HepG2 (cell line): Measurements from ENCODE around the gene FITM1. TPM values are rescaled to one million over a fixed set of nuclear protein-coding genes. Genes with fewer than 3 reads are reported as not detected.
A peak's percentile ranks its signal among the peaks of the same experiment; 100 is the strongest.

Experiments
- CHD4 ChIP-seq: fragments of 200-600 bp; sonication (generic); IDR thresholded peaks from 2 replicates; pipeline ENCODE4 v1.7.0; 2017; ENCODE audit warnings: mild to moderate bottlenecking, low read length, borderline replicate concordance
- ETV6 ChIP-seq: sonication (generic); formaldehyde crosslinking; conservative IDR thresholded peaks from 2 replicates; pipeline ENCODE4 v1.4.0; 2020; ENCODE audit warnings: missing genetic modification reagents
- GATAD1 ChIP-seq: IDR thresholded peaks from 2 replicates; pipeline ENCODE4 v1.6.1; 2016; ENCODE audit warnings: missing genetic modification reagents, missing compliant biosample characterization
- HNRNPK ChIP-seq: fragments of 200-400 bp; formaldehyde crosslinking; IDR thresholded peaks from 2 replicates; pipeline ENCODE4 v1.6.1; 2018; ENCODE audit warnings: low read length, low read depth, moderate library complexity, mild to moderate bottlenecking; ENCODE audit not compliant: poor library complexity, severe bottlenecking
- HNRNPLL ChIP-seq: fragments of 200-400 bp; formaldehyde crosslinking; IDR thresholded peaks from 2 replicates; pipeline ENCODE4 v1.6.1; 2017; ENCODE audit warnings: mild to moderate bottlenecking, low read depth, low read length; ENCODE audit not compliant: poor library complexity, severe bottlenecking
- KLF15 ChIP-seq: sonication (generic); formaldehyde crosslinking; IDR thresholded peaks from 2 replicates; pipeline ENCODE4 v1.8.1; 2023; ENCODE audit warnings: borderline replicate concordance, mild to moderate bottlenecking, inconsistent platforms, missing genetic modification reagents, mixed read lengths
- MAFK ChIP-seq, 2 experiments: IDR thresholded peaks in 1 of 2; conservative IDR thresholded peaks in 1 of 2; 2 replicates each; pipeline ENCODE4 v1.6.1; 2011; ENCODE audit warnings: improper control_type of control experiment in 2 of 2, low read length in 2 of 2
- MAZ ChIP-seq, 2 experiments: sonication (generic) in 1 of 2; formaldehyde crosslinking in 1 of 2; IDR thresholded peaks; 2 replicates each; pipeline versions ENCODE4 v1.5.0 to v1.6.1; 2012 to 2020; ENCODE audit warnings: low read depth in 2 of 2, mild to moderate bottlenecking in 2 of 2, borderline replicate concordance in 1 of 2, improper control_type of control experiment in 1 of 2, low read length in 1 of 2, missing genetic modification reagents in 1 of 2, moderate library complexity in 1 of 2
- MZF1 ChIP-seq: sonication (generic); formaldehyde crosslinking; IDR thresholded peaks from 2 replicates; pipeline ENCODE4 v1.8.1; 2023; ENCODE audit warnings: mild to moderate bottlenecking, missing genetic modification reagents, borderline replicate concordance
- ONECUT2 ChIP-seq: sonication (generic); formaldehyde crosslinking; IDR thresholded peaks from 2 replicates; pipeline ENCODE4 v1.4.0; 2020; ENCODE audit warnings: missing genetic modification reagents
- RXRA ChIP-seq: sonication (generic); formaldehyde crosslinking; IDR thresholded peaks from 2 replicates; pipeline ENCODE4 v1.5.1; 2020; ENCODE audit warnings: missing genetic modification reagents
- SRY ChIP-seq: sonication (generic); formaldehyde crosslinking; IDR thresholded peaks from 2 replicates; pipeline ENCODE4 v1.8.0; 2022; ENCODE audit warnings: mild to moderate bottlenecking, missing genetic modification reagents
- ZFP90 ChIP-seq: sonication (generic); formaldehyde crosslinking; IDR thresholded peaks from 2 replicates; pipeline ENCODE4 v1.8.0; 2022; ENCODE audit warnings: missing genetic modification reagents, mild to moderate bottlenecking, inconsistent platforms, borderline replicate concordance
- ZMYM3 ChIP-seq: sonication (generic); formaldehyde crosslinking; IDR thresholded peaks from 2 replicates; pipeline ENCODE4 v1.5.1; 2020; ENCODE audit warnings: mild to moderate bottlenecking, missing genetic modification reagents
- ZNF232 ChIP-seq: sonication (generic); formaldehyde crosslinking; IDR thresholded peaks from 2 replicates; pipeline ENCODE4 v1.4.0; 2020; ENCODE audit warnings: missing genetic modification reagents, borderline replicate concordance
- ZNF251 ChIP-seq: sonication (generic); formaldehyde crosslinking; IDR thresholded peaks from 2 replicates; pipeline ENCODE4 v1.9.0; 2021; ENCODE audit warnings: mild to moderate bottlenecking, missing genetic modification reagents
- ZNF30 ChIP-seq: sonication (generic); formaldehyde crosslinking; IDR thresholded peaks from 2 replicates; pipeline ENCODE4 v1.5.0; 2020; ENCODE audit warnings: mild to moderate bottlenecking, missing genetic modification reagents
- ZNF562 ChIP-seq: sonication (generic); formaldehyde crosslinking; IDR thresholded peaks from 2 replicates; pipeline ENCODE4 v1.8.0; 2022; ENCODE audit warnings: missing genetic modification reagents, borderline replicate concordance
- ZNF607 ChIP-seq: sonication (generic); formaldehyde crosslinking; IDR thresholded peaks from 2 replicates; pipeline ENCODE4 v1.5.1; 2020; ENCODE audit warnings: missing genetic modification reagents, mild to moderate bottlenecking, borderline replicate concordance
- ZNF713 ChIP-seq: sonication (generic); formaldehyde crosslinking; IDR thresholded peaks from 2 replicates; pipeline ENCODE4 v1.4.0; 2020; ENCODE audit warnings: mild to moderate bottlenecking, missing genetic modification reagents
- polyA plus RNA-seq, 8 experiments: library from polyadenylated mRNA; depleted of rRNA in 3 of 8; stranded (reverse) in 7 of 8; unstranded in 1 of 8; fragments of >200 nt; fragmentation: Illumina TruSeq in 4 of 8; extraction: Trizol in 4 of 8; gene quantifications; 2 replicates each; pipeline versions ENCODE4 v1.2.1 to v1.2.3, GENCODE V29; 2011 to 2016; ENCODE audit warnings: low read depth in 4 of 8, missing spikeins in 1 of 8, mixed read lengths in 1 of 8; ENCODE audit not compliant: insufficient read depth in 1 of 8
- total RNA-seq, 5 experiments: library from RNA; depleted of rRNA; stranded (reverse); fragments of >200 nt; fragmentation: Illumina TruSeq; extraction: Trizol; gene quantifications; 2 replicates each; pipeline ENCODE4 v1.2.3, GENCODE V29; 2016; ENCODE audit warnings: low read depth in 1 of 5
- TF ChIP-seq, protein P1 (sequence below): sonication (generic); formaldehyde crosslinking; IDR thresholded peaks from 2 replicates; pipeline ENCODE4 v1.4.0; 2020; ENCODE audit warnings: missing genetic modification reagents
- TF ChIP-seq, protein P2 (sequence below): sonication (generic); formaldehyde crosslinking; IDR thresholded peaks from 2 replicates; pipeline ENCODE4 v1.4.0; 2020; ENCODE audit warnings: low read depth, missing genetic modification reagents
- TF ChIP-seq, protein P3 (sequence below): sonication (generic); formaldehyde crosslinking; IDR thresholded peaks from 2 replicates; pipeline ENCODE4 v1.4.0; 2020; ENCODE audit warnings: mild to moderate bottlenecking, low read depth, missing genetic modification reagents

Gene FITM1
- total and polyA plus RNA-seq, 2 of the 13 experiments (the other 11 are each of a cell fraction or from before 2014, with no cell fraction given), result 2.7 to 5.8 TPM

DNA sequence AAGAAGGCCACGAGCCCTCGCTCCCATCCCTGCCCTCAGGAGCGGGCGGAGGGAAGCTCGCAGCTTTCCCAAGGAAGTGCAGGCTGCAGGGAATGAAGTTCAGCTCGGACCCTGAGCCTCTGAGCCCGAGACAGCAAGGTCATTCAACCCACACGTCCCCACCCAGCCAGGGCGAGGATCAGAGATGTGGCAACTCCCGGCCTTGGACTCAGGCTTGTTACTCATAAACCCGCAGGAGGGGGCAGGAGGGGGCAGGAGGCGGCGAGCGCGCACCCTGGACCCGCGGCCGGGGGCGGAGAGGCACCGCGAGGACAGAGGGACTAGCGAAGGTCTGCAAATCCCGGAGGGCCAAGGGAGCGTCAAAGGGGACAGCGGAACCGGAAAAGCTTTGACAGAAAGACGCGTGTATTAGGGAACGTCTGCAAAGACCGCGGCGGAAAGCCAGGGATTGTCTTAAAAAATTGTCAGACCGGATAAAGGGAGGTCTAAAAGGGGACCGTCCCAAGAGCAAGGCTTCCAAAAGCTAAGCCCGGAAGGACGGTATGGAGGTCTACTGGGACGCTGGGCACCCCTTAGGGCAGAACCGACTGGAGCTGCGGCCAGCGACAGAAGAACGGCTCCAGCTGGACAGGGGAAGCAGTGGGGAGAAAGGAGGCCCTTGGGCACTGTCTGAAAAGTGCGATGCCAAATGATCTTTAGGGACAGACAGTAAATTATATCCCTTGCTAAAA, 16.5 kb upstream of the FITM1 start (continued):
- TF ChIP-seq ONECUT2 (CRISPR knock-in tag) (peak; percentile 44; the same call in 1 of the 2 replicates), ZFP90 (CRISPR knock-in tag) (peak; percentile 98), ZNF251 (CRISPR knock-in tag) (0 out of 2 replicates have a peak, but pooled peaks have one; percentile 72), ETV6 (CRISPR knock-in tag) (peak; percentile 93), MZF1 (CRISPR knock-in tag) (peak; percentile 74; the same call in 1 of the 2 replicates), ZNF607 (CRISPR knock-in tag) (peak; percentile 91), CHD4 (peak; percentile 89), HNRNPK (peak; percentile 48), ZNF30 (CRISPR knock-in tag) (no peak), ZNF562 (CRISPR knock-in tag) (no peak), MAZ (IDR thresholded peaks at IDR 0.05; ENCODE audit: borderline replicate concordance, low read depth, low read length) (peak; percentile 100), MAZ (CRISPR knock-in tag; IDR thresholded peaks at IDR 0.05; ENCODE audit: low read depth) (peak; percentile 100), ZNF232 (CRISPR knock-in tag) (peak; percentile 87), MAFK (conservative IDR thresholded peaks at IDR 0.05 in 1 of 2, IDR thresholded peaks at IDR 0.05 in 1 of 2; ENCODE audit: low read length in 2 of 2) (peak in 1 of 2 experiments; percentile 1; a peak in 1 of 4 replicates), KLF15 (CRISPR knock-in tag) (no peak; the same call in 1 of the 2 replicates), HNRNPLL (peak; percentile 14), RXRA (CRISPR knock-in tag) (peak; percentile 100), ZNF713 (CRISPR knock-in tag) (peak; percentile 98), SRY (CRISPR knock-in tag) (no peak), ZMYM3 (CRISPR knock-in tag) (peak; percentile 99), GATAD1 (CRISPR knock-in tag) (peak; percentile 87)
- TF ChIP-seq, protein P1, sequence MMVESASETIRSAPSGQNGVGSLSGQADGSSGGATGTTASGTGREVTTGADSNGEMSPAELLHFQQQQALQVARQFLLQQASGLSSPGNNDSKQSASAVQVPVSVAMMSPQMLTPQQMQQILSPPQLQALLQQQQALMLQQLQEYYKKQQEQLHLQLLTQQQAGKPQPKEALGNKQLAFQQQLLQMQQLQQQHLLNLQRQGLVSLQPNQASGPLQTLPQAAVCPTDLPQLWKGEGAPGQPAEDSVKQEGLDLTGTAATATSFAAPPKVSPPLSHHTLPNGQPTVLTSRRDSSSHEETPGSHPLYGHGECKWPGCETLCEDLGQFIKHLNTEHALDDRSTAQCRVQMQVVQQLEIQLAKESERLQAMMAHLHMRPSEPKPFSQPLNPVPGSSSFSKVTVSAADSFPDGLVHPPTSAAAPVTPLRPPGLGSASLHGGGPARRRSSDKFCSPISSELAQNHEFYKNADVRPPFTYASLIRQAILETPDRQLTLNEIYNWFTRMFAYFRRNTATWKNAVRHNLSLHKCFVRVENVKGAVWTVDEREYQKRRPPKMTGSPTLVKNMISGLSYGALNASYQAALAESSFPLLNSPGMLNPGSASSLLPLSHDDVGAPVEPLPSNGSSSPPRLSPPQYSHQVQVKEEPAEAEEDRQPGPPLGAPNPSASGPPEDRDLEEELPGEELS (CRISPR knock-in tag), result peak; percentile 99
- TF ChIP-seq, protein P2, sequence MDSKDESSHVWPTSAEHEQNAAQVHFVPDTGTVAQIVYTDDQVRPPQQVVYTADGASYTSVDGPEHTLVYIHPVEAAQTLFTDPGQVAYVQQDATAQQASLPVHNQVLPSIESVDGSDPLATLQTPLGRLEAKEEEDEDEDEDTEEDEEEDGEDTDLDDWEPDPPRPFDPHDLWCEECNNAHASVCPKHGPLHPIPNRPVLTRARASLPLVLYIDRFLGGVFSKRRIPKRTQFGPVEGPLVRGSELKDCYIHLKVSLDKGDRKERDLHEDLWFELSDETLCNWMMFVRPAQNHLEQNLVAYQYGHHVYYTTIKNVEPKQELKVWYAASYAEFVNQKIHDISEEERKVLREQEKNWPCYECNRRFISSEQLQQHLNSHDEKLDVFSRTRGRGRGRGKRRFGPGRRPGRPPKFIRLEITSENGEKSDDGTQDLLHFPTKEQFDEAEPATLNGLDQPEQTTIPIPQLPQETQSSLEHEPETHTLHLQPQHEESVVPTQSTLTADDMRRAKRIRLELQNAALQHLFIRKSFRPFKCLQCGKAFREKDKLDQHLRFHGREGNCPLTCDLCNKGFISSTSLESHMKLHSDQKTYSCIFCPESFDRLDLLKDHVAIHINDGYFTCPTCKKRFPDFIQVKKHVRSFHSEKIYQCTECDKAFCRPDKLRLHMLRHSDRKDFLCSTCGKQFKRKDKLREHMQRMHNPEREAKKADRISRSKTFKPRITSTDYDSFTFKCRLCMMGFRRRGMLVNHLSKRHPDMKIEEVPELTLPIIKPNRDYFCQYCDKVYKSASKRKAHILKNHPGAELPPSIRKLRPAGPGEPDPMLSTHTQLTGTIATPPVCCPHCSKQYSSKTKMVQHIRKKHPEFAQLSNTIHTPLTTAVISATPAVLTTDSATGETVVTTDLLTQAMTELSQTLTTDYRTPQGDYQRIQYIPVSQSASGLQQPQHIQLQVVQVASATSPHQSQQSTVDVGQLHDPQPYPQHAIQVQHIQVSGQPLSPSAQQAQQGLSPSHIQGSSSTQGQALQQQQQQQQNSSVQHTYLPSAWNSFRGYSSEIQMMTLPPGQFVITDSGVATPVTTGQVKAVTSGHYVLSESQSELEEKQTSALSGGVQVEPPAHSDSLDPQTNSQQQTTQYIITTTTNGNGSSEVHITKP (CRISPR knock-in tag), result peak; percentile 92; the same call in 1 of the 2 replicates
- TF ChIP-seq, protein P3, sequence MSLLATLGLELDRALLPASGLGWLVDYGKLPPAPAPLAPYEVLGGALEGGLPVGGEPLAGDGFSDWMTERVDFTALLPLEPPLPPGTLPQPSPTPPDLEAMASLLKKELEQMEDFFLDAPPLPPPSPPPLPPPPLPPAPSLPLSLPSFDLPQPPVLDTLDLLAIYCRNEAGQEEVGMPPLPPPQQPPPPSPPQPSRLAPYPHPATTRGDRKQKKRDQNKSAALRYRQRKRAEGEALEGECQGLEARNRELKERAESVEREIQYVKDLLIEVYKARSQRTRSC (CRISPR knock-in tag), result no peak; the same call in 1 of the 2 replicates
